SU-DHL-6 (cell line): Measurements from ENCODE around the gene UNC5A.

Experiments used
- CTCF ChIP-seq: fragments of 200-600 bp; sonication (generic); IDR thresholded peaks from one replicate; pipeline ENCODE4 v1.5.1; 2017; ENCODE audit warnings: antibody characterized with exemption, mild to moderate bottlenecking, low read length, moderate library complexity; ENCODE audit not compliant: insufficient read depth, poor library complexity, severe bottlenecking
- EZH2phosphoT487 ChIP-seq: fragments of 200-600 bp; sonication (generic), shearing (Covaris generic); conservative IDR thresholded peaks from 2 replicates; pipeline ENCODE4 v1.6.1; 2018; ENCODE audit warnings: mild to moderate bottlenecking, antibody characterized with exemption, low read length, moderate library complexity, mixed read lengths

GRCh38 chr5:176855598-176855997, 45.2 kb downstream of the UNC5A start:
- TF ChIP-seq CTCF (no peak), EZH2phosphoT487 (no peak)
